ENCODE measurements around the gene KIF2A.

GRCh38 chr5:62340979-62341378 lies 35.0 kb downstream of the KIF2A start:
- TF ChIP-seq CTCF (IDR thresholded peaks at IDR 0.05; ENCODE audit: low read length): no peak
- TF ChIP-seq EZH2 (optimal IDR thresholded peaks at IDR 0.05; ENCODE audit: low read depth, low read length): no peak
- TF ChIP-seq EZH2phosphoT487 (IDR thresholded peaks at IDR 0.05; ENCODE audit: low read length): no peak

Measured in MM.1S (cell line).